K562 (cell line): ENCODE data around the gene OR13J1.

ENCODE experiments used
- CEBPG ChIP-seq, 3 experiments: fragments of 200-800 bp in 1 of 3; sonication (Bioruptor generic) in 1 of 3; sonication (generic) in 1 of 3; formaldehyde crosslinking in 1 of 3; IDR thresholded peaks in 2 of 3; conservative IDR thresholded peaks in 1 of 3; 2 replicates each; pipeline versions ENCODE4 v1.6.1 to v1.8.0; 2016 to 2022; ENCODE audit warnings: missing compliant biosample characterization in 2 of 3, missing genetic modification characterization in 2 of 3, mild to moderate bottlenecking in 1 of 3, missing genetic modification reagents in 1 of 3
- CREB1 ChIP-seq, 2 experiments: sonication (generic) in 1 of 2; formaldehyde crosslinking in 1 of 2; IDR thresholded peaks; 2 replicates each; pipeline versions ENCODE4 v1.6.1 to v1.8.0; 2012 to 2022; ENCODE audit warnings: inconsistent platforms in 1 of 2, mild to moderate bottlenecking in 1 of 2, missing genetic modification reagents in 1 of 2, moderate library complexity in 1 of 2
- KDM1A ChIP-seq, 2 experiments: fragments of 450-650 bp; IDR thresholded peaks; 2 replicates each; pipeline ENCODE4 v1.6.1; 2016; ENCODE audit warnings: mild to moderate bottlenecking in 2 of 2
- LEF1 ChIP-seq: fragments of 450-650 bp; IDR thresholded peaks from 2 replicates; pipeline ENCODE4 v1.6.1; 2016; ENCODE audit warnings: mild to moderate bottlenecking
- TAF7 ChIP-seq: fragments of 450-650 bp; IDR thresholded peaks from 2 replicates; pipeline ENCODE4 v1.6.1; 2016; ENCODE audit warnings: missing genetic modification characterization, missing compliant biosample characterization
- TCF7 ChIP-seq: sonication (generic); IDR thresholded peaks from 2 replicates; pipeline ENCODE4 v1.6.1; 2016; ENCODE audit warnings: antibody characterized with exemption, borderline replicate concordance
- U2AF2 ChIP-seq: fragments of 200-400 bp; formaldehyde crosslinking; optimal IDR thresholded peaks from 2 replicates; pipeline ENCODE3; 2017; ENCODE audit warnings: low read depth, mild to moderate bottlenecking, low read length
- ZNF133 ChIP-seq: fragments of 250-450 bp; sonication (Bioruptor Pico); IDR thresholded peaks from 2 replicates; pipeline ENCODE4 v1.4.0; 2020; ENCODE audit warnings: mild to moderate bottlenecking
- ZSCAN29 ChIP-seq: fragments of 450-650 bp; IDR thresholded peaks from 2 replicates; pipeline ENCODE4 v1.6.1; 2017
- TF ChIP-seq, protein P1 (sequence below), 3 experiments: IDR thresholded peaks in 2 of 3; conservative IDR thresholded peaks in 1 of 3; 2 replicates each; pipeline ENCODE4 v1.5.1; 2011 to 2012; ENCODE audit warnings: low read length in 3 of 3, mild to moderate bottlenecking in 3 of 3, control low read depth in 2 of 3, improper control_type of control experiment in 1 of 3, inconsistent platforms in 1 of 3, low read depth in 1 of 3, mixed read lengths in 1 of 3, moderate library complexity in 1 of 3; ENCODE audit not compliant: insufficient read depth in 2 of 3
- TF ChIP-seq, protein P2 (sequence below): fragments of 250-450 bp; sonication (Bioruptor Pico); IDR thresholded peaks from 2 replicates; pipeline ENCODE4 v1.4.0; 2020; ENCODE audit warnings: mild to moderate bottlenecking

DNA sequence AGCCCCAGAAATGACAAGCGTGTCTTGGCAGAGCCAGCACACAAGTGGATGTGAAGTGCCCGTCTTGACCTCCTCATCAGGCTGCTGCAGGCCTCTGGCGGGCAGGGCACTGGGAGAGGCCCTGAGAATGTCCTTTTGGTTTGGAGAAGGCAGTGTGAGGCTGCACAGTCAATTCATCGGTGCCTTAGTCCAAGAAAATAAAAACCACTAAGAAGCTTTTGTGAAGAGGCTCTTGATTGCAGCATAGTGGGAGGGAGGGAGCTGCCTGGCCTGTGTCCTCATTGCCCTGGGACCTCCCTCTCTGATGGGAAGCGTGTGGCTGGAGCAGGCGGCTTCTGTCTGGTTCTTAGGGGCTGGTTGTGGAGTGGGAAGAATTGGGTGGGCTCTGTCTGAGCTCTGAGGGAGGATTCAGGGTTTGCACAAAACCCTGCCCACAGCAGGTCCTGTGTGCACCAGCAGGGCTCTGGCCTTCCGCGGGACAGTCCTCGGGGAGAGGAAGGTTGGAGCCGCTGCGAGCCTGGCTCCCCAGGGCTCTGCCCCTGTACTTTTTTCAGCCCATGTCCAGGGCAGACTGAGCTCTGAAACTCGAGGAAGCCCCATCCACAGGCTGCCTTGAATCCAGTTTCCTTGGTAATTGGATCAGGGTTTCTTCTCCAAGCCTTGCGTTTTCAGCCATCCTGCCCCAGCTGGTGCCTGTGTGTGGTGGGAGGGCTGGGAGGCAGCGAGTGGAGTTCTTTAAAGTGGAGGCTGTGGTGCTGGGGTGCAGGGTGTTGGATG is 36.9 kb upstream of the OR13J1 start:
- TF ChIP-seq CREB1 (IDR thresholded peaks at IDR 0.05) (no peak), CREB1 (CRISPR knock-in tag; IDR thresholded peaks at IDR 0.05) (no peak), TCF7 (no peak), ZSCAN29 (no peak), TAF7 (tag) (no peak), CEBPG (CRISPR knock-in tag; IDR thresholded peaks at IDR 0.05) (no peak), CEBPG (tag; conservative IDR thresholded peaks at IDR 0.05 in 1 of 2, IDR thresholded peaks at IDR 0.05 in 1 of 2) (no peak), ZNF133 (CRISPR knock-in tag) (no peak), LEF1 (no peak), U2AF2 (no peak), KDM1A (IDR thresholded peaks at IDR 0.05) (no peak)
- TF ChIP-seq, protein P1, sequence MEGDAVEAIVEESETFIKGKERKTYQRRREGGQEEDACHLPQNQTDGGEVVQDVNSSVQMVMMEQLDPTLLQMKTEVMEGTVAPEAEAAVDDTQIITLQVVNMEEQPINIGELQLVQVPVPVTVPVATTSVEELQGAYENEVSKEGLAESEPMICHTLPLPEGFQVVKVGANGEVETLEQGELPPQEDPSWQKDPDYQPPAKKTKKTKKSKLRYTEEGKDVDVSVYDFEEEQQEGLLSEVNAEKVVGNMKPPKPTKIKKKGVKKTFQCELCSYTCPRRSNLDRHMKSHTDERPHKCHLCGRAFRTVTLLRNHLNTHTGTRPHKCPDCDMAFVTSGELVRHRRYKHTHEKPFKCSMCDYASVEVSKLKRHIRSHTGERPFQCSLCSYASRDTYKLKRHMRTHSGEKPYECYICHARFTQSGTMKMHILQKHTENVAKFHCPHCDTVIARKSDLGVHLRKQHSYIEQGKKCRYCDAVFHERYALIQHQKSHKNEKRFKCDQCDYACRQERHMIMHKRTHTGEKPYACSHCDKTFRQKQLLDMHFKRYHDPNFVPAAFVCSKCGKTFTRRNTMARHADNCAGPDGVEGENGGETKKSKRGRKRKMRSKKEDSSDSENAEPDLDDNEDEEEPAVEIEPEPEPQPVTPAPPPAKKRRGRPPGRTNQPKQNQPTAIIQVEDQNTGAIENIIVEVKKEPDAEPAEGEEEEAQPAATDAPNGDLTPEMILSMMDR (IDR thresholded peaks at IDR 0.05 in 2 of 3, conservative IDR thresholded peaks at IDR 0.05 in 1 of 3; ENCODE audit: insufficient read depth in 2 of 3, low read depth in 1 of 3, low read length in 3 of 3): no peak
- TF ChIP-seq, protein P2, sequence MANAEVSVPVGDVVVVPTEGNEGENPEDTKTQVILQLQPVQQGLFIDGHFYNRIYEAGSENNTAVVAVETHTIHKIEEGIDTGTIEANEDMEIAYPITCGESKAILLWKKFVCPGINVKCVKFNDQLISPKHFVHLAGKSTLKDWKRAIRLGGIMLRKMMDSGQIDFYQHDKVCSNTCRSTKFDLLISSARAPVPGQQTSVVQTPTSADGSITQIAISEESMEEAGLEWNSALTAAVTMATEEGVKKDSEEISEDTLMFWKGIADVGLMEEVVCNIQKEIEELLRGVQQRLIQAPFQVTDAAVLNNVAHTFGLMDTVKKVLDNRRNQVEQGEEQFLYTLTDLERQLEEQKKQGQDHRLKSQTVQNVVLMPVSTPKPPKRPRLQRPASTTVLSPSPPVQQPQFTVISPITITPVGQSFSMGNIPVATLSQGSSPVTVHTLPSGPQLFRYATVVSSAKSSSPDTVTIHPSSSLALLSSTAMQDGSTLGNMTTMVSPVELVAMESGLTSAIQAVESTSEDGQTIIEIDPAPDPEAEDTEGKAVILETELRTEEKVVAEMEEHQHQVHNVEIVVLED (CRISPR knock-in tag): no peak
